Peyer's patch (tissue), 4 donors: ENCODE measurements around the gene CD34.

Experiments used
- CTCF ChIP-seq, 6 experiments: fragments of 450-650 bp in 4 of 6; fragments of 200-600 bp in 2 of 6; sonication (generic) in 1 of 6; IDR thresholded peaks; one replicate each; pipeline ENCODE4 v1.5.1; 2017 to 2019; ENCODE audit warnings: antibody characterized with exemption in 6 of 6, mild to moderate bottlenecking in 3 of 6, moderate library complexity in 1 of 6
- POLR2A ChIP-seq, 2 donors: fragments of 450-650 bp; IDR thresholded peaks; one replicate each; pipeline ENCODE4 v1.5.1; 2017; ENCODE audit warnings: antibody characterized with exemption in 2 of 2, mild to moderate bottlenecking in 2 of 2, moderate library complexity in 2 of 2

GRCh38 chr1:207959141-207959825, 48.4 kb upstream of the CD34 start:
- TF ChIP-seq CTCF (IDR thresholded peaks at IDR 0.05) (no peak), POLR2A (IDR thresholded peaks at IDR 0.05) (no peak)
